Measurements from ENCODE around the gene GPR62.

Gene GPR62

DNA sequence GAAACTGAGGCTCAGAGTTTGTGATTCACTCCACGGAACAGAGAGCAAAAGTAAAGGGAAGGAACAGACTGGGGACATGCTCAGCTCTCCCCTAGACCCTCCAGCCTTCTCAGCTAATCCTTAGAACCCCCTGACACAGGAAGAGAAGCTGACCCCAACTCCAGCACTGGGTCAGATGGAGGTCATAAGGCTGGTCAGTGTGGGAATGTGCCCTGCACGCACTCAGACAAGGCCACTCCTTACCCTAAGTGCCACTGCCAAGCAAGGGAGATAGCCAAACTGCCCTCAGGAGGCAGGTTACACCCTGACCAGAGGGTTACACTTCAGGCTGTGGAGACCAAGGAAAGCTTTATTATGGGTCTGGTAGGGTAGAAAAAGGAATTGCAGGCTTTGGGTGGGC is 39.3 kb downstream of the GPR62 start:
- DNase-seq: no peak

GRCh38 chr3:51995346-51996163 is 40.4 kb downstream of the GPR62 start, which contains the start of gene RPL29:
Gene RPL29, minus strand, starts transcription at chr3:51995895. Its CDS starts 434 bp downstream, at chr3:51995461.
- DNase-seq: peak; percentile 86

DNA sequence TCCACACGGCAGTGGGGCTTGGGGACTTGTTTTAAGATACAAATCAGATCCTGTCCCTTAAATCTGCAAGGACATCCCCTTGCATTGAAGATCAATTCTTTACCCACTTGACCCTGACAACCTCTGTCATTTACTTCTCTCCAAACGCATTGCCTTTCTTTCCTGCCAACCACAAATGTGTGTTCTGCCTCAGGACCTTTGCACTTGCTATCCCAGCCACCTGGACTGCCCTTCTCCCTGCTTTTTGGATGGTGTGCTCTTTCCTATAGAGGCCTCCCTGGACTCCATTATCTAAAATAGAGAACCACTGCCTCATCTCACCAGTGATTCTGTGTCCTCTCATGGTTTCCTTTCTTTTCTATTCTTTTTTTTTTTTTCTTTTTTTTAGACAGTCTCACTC is 42.0 kb downstream of the GPR62 start:
- no peak for DNase-seq

- DNase-seq: no peak
Measured at GRCh38 chr3:51997935-51998596, 42.9 kb downstream of the GPR62 start.

- no peak for DNase-seq
Measured at GRCh38 chr3:51998774-51999173, 43.6 kb downstream of the GPR62 start.

DNA sequence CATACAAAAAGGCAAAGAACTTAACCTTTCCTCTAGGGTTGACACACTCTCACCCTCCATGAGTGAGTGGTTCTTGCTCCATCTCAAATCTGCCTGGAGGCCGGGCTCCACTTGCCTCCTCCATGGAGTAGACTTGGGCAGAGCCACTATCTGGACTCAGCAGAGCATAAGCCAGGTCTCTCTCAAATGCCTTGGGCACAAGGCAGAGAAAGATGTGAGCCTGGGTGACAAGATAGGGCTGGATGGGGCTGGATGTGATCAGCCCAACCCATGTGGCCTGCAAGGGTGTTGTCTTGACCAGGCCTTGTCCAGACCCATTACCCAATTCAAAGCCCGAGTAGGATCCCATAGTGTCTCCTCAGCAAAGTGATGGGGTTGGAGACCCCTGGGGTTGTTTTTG is 44.7 kb downstream of the GPR62 start:
- DNase-seq: no peak

DNA sequence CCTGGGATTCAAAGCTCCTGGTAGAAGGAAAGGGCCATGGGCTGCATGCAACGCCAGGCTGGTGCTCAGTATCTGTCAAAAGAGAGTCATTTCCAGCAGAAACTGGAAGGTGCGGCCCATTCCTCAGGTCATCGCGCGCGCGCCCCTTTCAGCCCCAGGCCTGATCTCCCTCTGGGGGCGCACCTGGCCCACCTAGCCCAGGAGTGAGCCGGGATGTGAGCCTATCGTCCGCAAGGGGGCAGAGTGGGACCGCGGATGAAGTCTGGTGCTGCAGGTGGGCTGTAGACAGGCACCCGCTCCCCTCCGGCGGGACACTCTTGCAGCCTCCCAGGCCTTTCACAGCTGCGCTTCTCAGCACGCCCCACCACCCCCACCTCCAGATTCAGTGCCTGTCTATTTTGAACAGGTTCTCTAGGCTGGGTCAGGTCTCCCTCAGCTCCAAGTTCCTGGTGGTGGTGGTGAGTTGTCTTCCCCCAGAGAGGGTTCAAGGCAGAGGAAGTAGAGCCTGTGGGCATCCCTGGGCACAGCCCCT is 46.3 kb downstream of the GPR62 start:
- peak; percentile 59 for DNase-seq

DNA sequence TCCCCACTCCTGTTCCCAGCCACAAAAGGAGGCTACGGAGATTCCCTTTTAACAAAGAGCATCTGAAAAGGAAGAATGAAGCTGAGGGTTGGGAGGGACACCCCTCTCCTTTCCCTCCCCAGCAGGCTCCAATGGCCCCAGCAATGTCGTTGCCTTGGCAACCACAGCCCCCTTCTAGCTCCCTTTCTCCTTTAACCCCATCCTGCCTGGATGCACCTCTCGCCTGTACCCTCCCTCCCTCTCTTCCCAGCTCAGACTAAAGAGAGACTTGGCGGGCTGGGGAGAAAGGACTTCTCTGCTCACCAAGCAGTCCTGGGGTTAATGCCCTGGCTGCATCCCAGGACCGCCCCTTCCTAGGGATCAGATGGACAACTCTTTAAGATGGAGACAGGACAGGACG is 47.6 kb downstream of the GPR62 start:
- DNase-seq: no peak

- DNase-seq: no peak
Measured at GRCh38 chr3:52004163-52004787, 49.1 kb downstream of the GPR62 start.

- DNase-seq: no peak
Measured at GRCh38 chr3:52004906-52005395, 49.8 kb downstream of the GPR62 start.

- DNase-seq: peak; percentile 36
Measured at GRCh38 chr3:52005571-52005986, 50.4 kb downstream of the GPR62 start.

DNA sequence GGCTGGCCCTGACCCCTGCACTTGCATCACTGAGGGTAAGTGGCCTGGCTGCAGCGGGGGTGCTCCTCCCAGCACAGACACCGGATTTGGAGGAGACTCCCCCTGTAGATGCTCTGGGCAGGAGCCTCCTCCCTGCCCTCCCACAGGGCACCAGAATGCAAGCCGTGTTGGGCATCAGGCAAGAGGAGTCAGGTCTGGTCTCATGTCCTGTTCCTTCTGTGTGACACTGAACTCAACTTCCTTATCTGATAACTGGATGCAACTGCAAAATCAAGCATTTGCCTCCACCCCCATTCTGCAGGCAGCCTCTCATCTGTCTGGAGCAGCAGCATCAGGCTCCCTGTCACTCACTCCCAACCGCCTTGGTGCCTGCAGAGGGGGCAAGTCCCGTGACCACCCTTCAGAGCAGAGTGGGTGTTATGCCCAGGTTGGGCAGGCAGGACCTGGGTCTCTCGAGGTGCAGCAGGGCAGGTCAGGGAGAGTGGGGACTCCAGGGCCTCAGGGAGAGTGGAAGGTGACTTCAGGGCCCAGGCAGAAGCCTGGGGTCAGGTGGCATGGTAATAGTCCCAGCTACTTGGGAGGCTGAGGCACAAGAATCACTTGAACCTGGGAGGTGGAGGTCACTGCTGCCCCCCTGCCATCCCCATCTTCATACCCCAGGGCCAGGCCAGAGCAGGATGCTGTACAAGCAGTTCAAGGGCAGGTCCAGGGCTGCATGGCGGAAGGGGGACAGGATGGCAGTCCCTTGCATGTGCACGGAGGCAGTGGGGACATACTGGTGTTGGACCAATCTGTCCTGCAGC is 51.0 kb downstream of the GPR62 start:
- DNase-seq: no peak

- DNase-seq: no peak
Measured at GRCh38 chr3:52006820-52007133, 51.6 kb downstream of the GPR62 start.
